ENCODE data around the gene OSBPL3.

- TF ChIP-seq, protein P1, sequence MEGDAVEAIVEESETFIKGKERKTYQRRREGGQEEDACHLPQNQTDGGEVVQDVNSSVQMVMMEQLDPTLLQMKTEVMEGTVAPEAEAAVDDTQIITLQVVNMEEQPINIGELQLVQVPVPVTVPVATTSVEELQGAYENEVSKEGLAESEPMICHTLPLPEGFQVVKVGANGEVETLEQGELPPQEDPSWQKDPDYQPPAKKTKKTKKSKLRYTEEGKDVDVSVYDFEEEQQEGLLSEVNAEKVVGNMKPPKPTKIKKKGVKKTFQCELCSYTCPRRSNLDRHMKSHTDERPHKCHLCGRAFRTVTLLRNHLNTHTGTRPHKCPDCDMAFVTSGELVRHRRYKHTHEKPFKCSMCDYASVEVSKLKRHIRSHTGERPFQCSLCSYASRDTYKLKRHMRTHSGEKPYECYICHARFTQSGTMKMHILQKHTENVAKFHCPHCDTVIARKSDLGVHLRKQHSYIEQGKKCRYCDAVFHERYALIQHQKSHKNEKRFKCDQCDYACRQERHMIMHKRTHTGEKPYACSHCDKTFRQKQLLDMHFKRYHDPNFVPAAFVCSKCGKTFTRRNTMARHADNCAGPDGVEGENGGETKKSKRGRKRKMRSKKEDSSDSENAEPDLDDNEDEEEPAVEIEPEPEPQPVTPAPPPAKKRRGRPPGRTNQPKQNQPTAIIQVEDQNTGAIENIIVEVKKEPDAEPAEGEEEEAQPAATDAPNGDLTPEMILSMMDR (IDR thresholded peaks at IDR 0.05): no peak
- TF ChIP-seq POLR2A (IDR thresholded peaks at IDR 0.05): no peak
- no peak for TF ChIP-seq POLR2AphosphoS5 (IDR thresholded peaks at IDR 0.05; ENCODE audit: insufficient read depth in 1 of 2, low read depth in 1 of 2)
Measured at GRCh38 chr7:24764011-24764410, 216.0 kb downstream of the OSBPL3 start.
